HG02884 (cell line): ENCODE results near the gene GRAMD1B.
A peak's percentile ranks its signal among the peaks of the same experiment; 100 is the strongest.

ENCODE experiments used
- ATAC-seq: cut with Tn5 transposase; IDR thresholded peaks from one replicate; pipeline ENCODE4 v1.9.1; 2021; ENCODE audit warnings: mild to moderate bottlenecking, moderate library complexity; ENCODE audit not compliant: unreplicated experiment

The GRAMD1B gene

GRCh38 chr11:123624974-123625373, 194.9 kb downstream of the GRAMD1B start:
- no peak for ATAC-seq

GRCh38 chr11:123628936-123629683, 199.0 kb downstream of the GRAMD1B start:
- ATAC-seq = no peak

GRCh38 chr11:123630126-123630608, 200.1 kb downstream of the GRAMD1B start:
- no peak for ATAC-seq

GRCh38 chr11:123640029-123640428, 210.0 kb downstream of the GRAMD1B start:
- ATAC-seq = no peak

- ATAC-seq = peak; percentile 78
Observed at GRCh38 chr11:123640677-123641494, 210.8 kb downstream of the GRAMD1B start.

- ATAC-seq = no peak
Observed at GRCh38 chr11:123641495-123641840, 211.4 kb downstream of the GRAMD1B start.

GRCh38 chr11:123642435-123642834, 212.4 kb downstream of the GRAMD1B start:
- ATAC-seq = no peak

- no peak for ATAC-seq
Observed at GRCh38 chr11:123645286-123645975, 215.4 kb downstream of the GRAMD1B start.

GRCh38 chr11:123650901-123651300, 220.8 kb downstream of the GRAMD1B start:
- ATAC-seq = no peak

GRCh38 chr11:123652599-123652998, 222.5 kb downstream of the GRAMD1B start:
- no peak for ATAC-seq

- no peak for ATAC-seq
Observed at GRCh38 chr11:123653483-123653826, 223.4 kb downstream of the GRAMD1B start.

- ATAC-seq = no peak
Observed at GRCh38 chr11:123653827-123654565, 223.9 kb downstream of the GRAMD1B start.

- no peak for ATAC-seq
Observed at GRCh38 chr11:123654566-123655081, 224.6 kb downstream of the GRAMD1B start, which contains the start of gene SCN3B. TSS of gene SCN3B (minus strand) at chr11:123654624. CDS start at chr11:123653801, 823 bp downstream.

- ATAC-seq = no peak
Observed at GRCh38 chr11:123659311-123659710, 229.2 kb downstream of the GRAMD1B start.

GRCh38 chr11:123659965-123660364, 229.9 kb downstream of the GRAMD1B start:
- peak; percentile 82 for ATAC-seq

- ATAC-seq = no peak
Observed at GRCh38 chr11:123665306-123665705, 235.2 kb downstream of the GRAMD1B start.

GRCh38 chr11:123670081-123670480, 240.0 kb downstream of the GRAMD1B start:
- no peak for ATAC-seq

- no peak for ATAC-seq
Observed at GRCh38 chr11:123671534-123671933, 241.5 kb downstream of the GRAMD1B start.

GRCh38 chr11:123672568-123672967, 242.5 kb downstream of the GRAMD1B start:
- no peak for ATAC-seq

- ATAC-seq = no peak
Observed at GRCh38 chr11:123674297-123674696, 244.2 kb downstream of the GRAMD1B start.
